ENCODE results near the gene DYSF. TPM values are rescaled to one million over a fixed set of nuclear protein-coding genes. Genes with fewer than 3 reads are reported as not detected.

DYSF gene
- total and polyA plus RNA-seq, 2 donors from 2014 or later = 11.3 to 19.8 TPM

DNA sequence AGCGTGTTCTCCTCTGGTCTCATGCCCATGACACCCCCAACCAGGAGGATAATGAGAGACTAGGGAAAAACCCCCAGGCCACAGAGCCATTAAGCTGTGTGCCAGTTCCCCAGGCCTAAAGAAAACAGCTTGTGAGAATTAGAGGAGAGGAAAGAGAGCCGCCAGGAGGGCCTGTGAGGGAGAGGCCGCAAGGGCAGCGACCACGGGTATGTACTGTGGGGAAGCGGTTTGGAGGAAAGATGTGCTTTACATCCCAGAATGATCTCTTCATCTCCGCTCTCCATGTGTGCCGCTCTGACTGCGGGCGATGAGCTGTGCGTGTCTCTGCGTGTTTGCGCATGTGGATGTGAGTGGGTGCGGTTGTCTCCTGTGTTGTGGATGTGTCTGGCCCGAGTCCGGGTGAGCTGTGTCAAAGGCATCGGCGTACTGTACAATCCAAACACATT lies 82.9 kb downstream of the DYSF start:
- DNase-seq = peak in 1 of 5 donors; percentile 15
- Histone ChIP-seq H3K27ac (ENCODE audit: low read depth in 2 of 2, low read length in 2 of 2) (no peak overlapping the region), H3K9me3 (ENCODE audit: control insufficient read depth in 2 of 3, insufficient read depth in 1 of 3, low read length in 3 of 3) (no peaks in the 10 kb centered on the region), H3K27me3 (ENCODE audit: control insufficient read depth, insufficient read depth, low read length) (no peaks in the 10 kb centered on the region), H3K9ac (ENCODE audit: low read length in 3 of 3) (no peak overlapping the region), H3K4me1 (ENCODE audit: control insufficient read depth in 2 of 3, insufficient read depth in 2 of 3, low read depth in 1 of 3, low read length in 3 of 3) (no peaks in the 10 kb centered on the region), H3K4me3 (ENCODE audit: low read length in 3 of 3) (no peak overlapping the region), H3K36me3 (ENCODE audit: control insufficient read depth in 2 of 3, insufficient read depth in 3 of 3, low read length in 3 of 3) (no peaks in the 10 kb centered on the region)
- no peak for FAIRE-seq
- intact Hi-C loops (cut with DNase I) = no loop called here
- TF ChIP-seq, protein P1, sequence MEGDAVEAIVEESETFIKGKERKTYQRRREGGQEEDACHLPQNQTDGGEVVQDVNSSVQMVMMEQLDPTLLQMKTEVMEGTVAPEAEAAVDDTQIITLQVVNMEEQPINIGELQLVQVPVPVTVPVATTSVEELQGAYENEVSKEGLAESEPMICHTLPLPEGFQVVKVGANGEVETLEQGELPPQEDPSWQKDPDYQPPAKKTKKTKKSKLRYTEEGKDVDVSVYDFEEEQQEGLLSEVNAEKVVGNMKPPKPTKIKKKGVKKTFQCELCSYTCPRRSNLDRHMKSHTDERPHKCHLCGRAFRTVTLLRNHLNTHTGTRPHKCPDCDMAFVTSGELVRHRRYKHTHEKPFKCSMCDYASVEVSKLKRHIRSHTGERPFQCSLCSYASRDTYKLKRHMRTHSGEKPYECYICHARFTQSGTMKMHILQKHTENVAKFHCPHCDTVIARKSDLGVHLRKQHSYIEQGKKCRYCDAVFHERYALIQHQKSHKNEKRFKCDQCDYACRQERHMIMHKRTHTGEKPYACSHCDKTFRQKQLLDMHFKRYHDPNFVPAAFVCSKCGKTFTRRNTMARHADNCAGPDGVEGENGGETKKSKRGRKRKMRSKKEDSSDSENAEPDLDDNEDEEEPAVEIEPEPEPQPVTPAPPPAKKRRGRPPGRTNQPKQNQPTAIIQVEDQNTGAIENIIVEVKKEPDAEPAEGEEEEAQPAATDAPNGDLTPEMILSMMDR (IDR thresholded peaks at IDR 0.05; ENCODE audit: borderline replicate concordance, extremely low read depth, insufficient read depth) = no peak

- no peaks in the 10 kb centered on the region for H3K36me3 ChIP-seq (ENCODE audit: control insufficient read depth in 2 of 3, insufficient read depth in 3 of 3, low read length in 3 of 3)
- H3K4me3 ChIP-seq (ENCODE audit: low read length in 3 of 3) = no peak overlapping the region
- no peaks in the 10 kb centered on the region for H3K9me3 ChIP-seq (ENCODE audit: control insufficient read depth in 2 of 3, insufficient read depth in 1 of 3, low read length in 3 of 3)
- H3K9ac ChIP-seq (ENCODE audit: low read length in 3 of 3) = no peak overlapping the region
- no peak for FAIRE-seq
- no peaks in the 10 kb centered on the region for H3K4me1 ChIP-seq (ENCODE audit: control insufficient read depth in 2 of 3, insufficient read depth in 2 of 3, low read depth in 1 of 3, low read length in 3 of 3)
- no peaks in the 10 kb centered on the region for H3K27me3 ChIP-seq (ENCODE audit: control insufficient read depth, insufficient read depth, low read length)
- no peak overlapping the region for H3K27ac ChIP-seq (ENCODE audit: low read depth in 2 of 2, low read length in 2 of 2)
- peak in 1 of 5 donors; percentile 4 for DNase-seq
- TF ChIP-seq, protein P1 (IDR thresholded peaks at IDR 0.05; ENCODE audit: borderline replicate concordance, extremely low read depth, insufficient read depth) = no peak
- intact Hi-C loops (cut with DNase I) = no loop called here
Observed at GRCh38 chr2:71538241-71538640, 84.9 kb downstream of the DYSF start.

GRCh38 chr2:71538656-71539265 lies 85.4 kb downstream of the DYSF start:
- peak in 1 of 5 donors; percentile 20 for DNase-seq
- Histone ChIP-seq H3K4me3 (ENCODE audit: low read length in 3 of 3) (no peak overlapping the region), H3K36me3 (ENCODE audit: control insufficient read depth in 2 of 3, insufficient read depth in 3 of 3, low read length in 3 of 3) (no peaks in the 10 kb centered on the region), H3K4me1 (ENCODE audit: control insufficient read depth in 2 of 3, insufficient read depth in 2 of 3, low read depth in 1 of 3, low read length in 3 of 3) (no peaks in the 10 kb centered on the region), H3K9ac (ENCODE audit: low read length in 3 of 3) (no peak overlapping the region), H3K27me3 (ENCODE audit: control insufficient read depth, insufficient read depth, low read length) (no peaks in the 10 kb centered on the region), H3K9me3 (ENCODE audit: control insufficient read depth in 2 of 3, insufficient read depth in 1 of 3, low read length in 3 of 3) (no peaks in the 10 kb centered on the region), H3K27ac (ENCODE audit: low read depth in 2 of 2, low read length in 2 of 2) (no peak overlapping the region)
- no peak for FAIRE-seq
- intact Hi-C loops (cut with DNase I) = no loop called here
- TF ChIP-seq, protein P1 (IDR thresholded peaks at IDR 0.05; ENCODE audit: borderline replicate concordance, extremely low read depth, insufficient read depth) = no peak

DNA sequence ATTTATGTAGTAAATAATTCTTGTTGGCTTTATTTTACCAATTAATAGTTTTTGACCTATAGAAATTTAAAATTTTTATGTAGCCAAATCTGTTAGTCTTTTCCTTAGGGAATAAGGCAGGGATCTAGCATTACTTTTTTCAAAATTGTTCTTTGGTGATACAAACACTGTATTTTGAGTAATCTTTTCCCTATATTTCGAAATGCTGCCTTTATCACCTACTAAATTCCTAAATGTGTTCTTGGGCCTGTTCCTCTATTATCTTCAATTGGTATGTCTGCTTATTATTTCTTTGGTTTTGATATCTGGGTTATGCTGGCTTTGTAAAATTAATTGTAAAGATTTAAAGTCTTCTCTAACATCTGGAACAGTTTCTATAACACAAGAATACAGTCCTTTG lies 87.5 kb downstream of the DYSF start:
- FAIRE-seq (no peak), DNase-seq (no peak)
- H3K36me3 ChIP-seq (ENCODE audit: control insufficient read depth in 2 of 3, insufficient read depth in 3 of 3, low read length in 3 of 3) = no peaks in the 10 kb centered on the region
- no peaks in the 10 kb centered on the region for H3K9me3 ChIP-seq (ENCODE audit: control insufficient read depth in 2 of 3, insufficient read depth in 1 of 3, low read length in 3 of 3)
- H3K27me3 ChIP-seq (ENCODE audit: control insufficient read depth, insufficient read depth, low read length) = peaks cover 2% of the 10 kb centered on the region
- no peak overlapping the region for H3K4me3 ChIP-seq (ENCODE audit: low read length in 3 of 3)
- no peak overlapping the region for H3K9ac ChIP-seq (ENCODE audit: low read length in 3 of 3)
- H3K4me1 ChIP-seq (ENCODE audit: control insufficient read depth in 2 of 3, insufficient read depth in 2 of 3, low read depth in 1 of 3, low read length in 3 of 3) = peaks cover 0 to 5% (median 2%) of the 10 kb centered on the region in 3 donors
- TF ChIP-seq, protein P1 (IDR thresholded peaks at IDR 0.05; ENCODE audit: borderline replicate concordance, extremely low read depth, insufficient read depth) = no peak
- intact Hi-C loops (cut with DNase I) = no loop called here
- H3K27ac ChIP-seq (ENCODE audit: low read depth in 2 of 2, low read length in 2 of 2) = no peak overlapping the region

Data from kidney (tissue), 14 donors.